K562 (cell line): Measurements from ENCODE around the gene TNNT3. TPM values are rescaled to one million over a fixed set of nuclear protein-coding genes. Genes with fewer than 3 reads are reported as not detected.

Experiments
- ATAC-seq: fragments of 200-7000 bp; cut with Tn5 transposase; 3 replicates; pipeline ENCODE4 v1.9.1; 2020; ENCODE audit warnings: moderate library complexity
- Bru-seq: library from RNA; stranded (reverse); fragments of 400-500 nt; gene quantifications from one replicate; lab custom pipeline; 2021; lab: Mats Ljungman, UMichigan
- BruChase-seq, 2 experiments: library from RNA; stranded (reverse); fragments of 400-500 nt; gene quantifications; one replicate each; lab custom pipeline; 2021; lab: Mats Ljungman, UMichigan
- BruUV-seq: library from RNA; stranded (reverse); fragments of 400-500 nt; replicated peaks from 2 replicates; lab custom pipeline; 2021; lab: Mats Ljungman, UMichigan
- CTCF ChIA-PET: fragments of 300-600 bp; formaldehyde crosslinking; extraction: SDS; loops from one replicate; lab custom pipeline; 2021; ENCODE audit warnings: low intra/inter-chr PET ratio; lab: Yijun Ruan, JAX
- POLR2A ChIA-PET: fragments of 300-600, 350-650 bp; sonication (Branson Sonifier 250); formaldehyde crosslinking; extraction: SDS; loops from one replicate; lab custom pipeline; 2021; ENCODE audit warnings: antibody characterized with exemption, inconsistent platforms; lab: Yijun Ruan, JAX
- DNase-seq, 4 experiments: peaks; one replicate each; pipeline versions ENCODE4 v3.0.0 to v3.0.0-alpha.2; 2011 to 2018; ENCODE audit warnings: low spot score in 3 of 4, mixed read lengths in 3 of 4; ENCODE audit errors: extremely low read depth in 1 of 4
- FAIRE-seq: peaks from 2 replicates; lab custom pipeline; 2011; peaks lifted over from hg19 to GRCh38; lab: Jason Lieb, UNC
- H2AFZ ChIP-seq: 2 replicates; pipeline ENCODE4 v1.6.0; 2011; ENCODE audit warnings: low read depth, low read length, control low read depth, inconsistent platforms
- H3K27ac ChIP-seq: fragments of 200-600 bp; 3 replicates; pipeline ENCODE4 v1.8.0; 2011; ENCODE audit warnings: low read depth, mild to moderate bottlenecking, control low read depth, inconsistent platforms, low read length, moderate library complexity, mixed read lengths; ENCODE audit errors: extremely low read depth
- H3K27me3 ChIP-seq, 2 experiments: fragments of 300-600 bp in 1 of 2; 2 replicates in 1 of 2; 3 replicates in 1 of 2; pipeline versions ENCODE4 v1.6.0 to v1.8.0; 2011; ENCODE audit warnings: inconsistent platforms in 2 of 2, low read length in 2 of 2, mild to moderate bottlenecking in 1 of 2, mixed read lengths in 1 of 2, moderate library complexity in 1 of 2; ENCODE audit not compliant: control insufficient read depth in 2 of 2, insufficient read depth in 2 of 2
- H3K36me3 ChIP-seq: fragments of 300-600 bp; 3 replicates; pipeline ENCODE4 v1.8.0; 2011; ENCODE audit warnings: mild to moderate bottlenecking, low read length, inconsistent platforms; ENCODE audit not compliant: control insufficient read depth, insufficient read depth
- H3K4me1 ChIP-seq, 2 experiments: fragments of 200-600 bp in 1 of 2; replicated peaks in 1 of 2; 2 replicates in 1 of 2; 3 replicates in 1 of 2; pipeline versions ENCODE4 v1.5.1 to v1.8.0; 2011; ENCODE audit warnings: inconsistent platforms in 2 of 2, low read length in 2 of 2, mild to moderate bottlenecking in 1 of 2, mixed read lengths in 1 of 2, moderate library complexity in 1 of 2; ENCODE audit not compliant: control insufficient read depth in 2 of 2, insufficient read depth in 2 of 2
- H3K4me2 ChIP-seq: 2 replicates; pipeline ENCODE4 v1.6.1; 2011; ENCODE audit warnings: low read length, control low read depth, inconsistent platforms, mixed read lengths; ENCODE audit not compliant: insufficient read depth
- H3K4me3 ChIP-seq: fragments of 200-600 bp; sonication (generic), shearing (Covaris generic); 2 replicates; pipeline ENCODE4 v1.5.1; 2016; ENCODE audit warnings: control low read depth, inconsistent platforms
- H3K79me2 ChIP-seq: fragments of 200-600 bp; 3 replicates; pipeline ENCODE4 v1.8.0; 2011; ENCODE audit warnings: low read length, inconsistent platforms; ENCODE audit not compliant: control insufficient read depth, insufficient read depth
- H3K9ac ChIP-seq, 2 experiments: 2 replicates each; pipeline versions ENCODE4 v1.6.0 to v1.6.1; 2011; ENCODE audit warnings: low read depth in 2 of 2, low read length in 2 of 2, control low read depth in 1 of 2, inconsistent platforms in 1 of 2, mild to moderate bottlenecking in 1 of 2, mixed read lengths in 1 of 2; ENCODE audit not compliant: insufficient read depth in 1 of 2
- H3K9me1 ChIP-seq: one replicate; pipeline ENCODE4 v1.6.0; 2011; ENCODE audit warnings: inconsistent platforms, mild to moderate bottlenecking, low read length, moderate library complexity; ENCODE audit not compliant: control insufficient read depth, insufficient read depth
- H3K9me3 ChIP-seq: replicated peaks from 2 replicates; pipeline ENCODE4 v1.5.1; 2011; ENCODE audit warnings: low read depth, low read length, inconsistent platforms; ENCODE audit not compliant: control insufficient read depth, insufficient read depth
- H4K20me1 ChIP-seq: replicated peaks from 2 replicates; pipeline ENCODE4 v1.6.1; 2011; ENCODE audit warnings: low read length, inconsistent platforms, mixed read lengths; ENCODE audit not compliant: control insufficient read depth, insufficient read depth
- AFF4 ChIP-seq: sonication (generic); formaldehyde crosslinking; IDR thresholded peaks from 2 replicates; pipeline ENCODE4 v1.8.0; 2023; ENCODE audit warnings: mild to moderate bottlenecking, missing genetic modification reagents
- CAMTA2 ChIP-seq: fragments of 250-450 bp; sonication (Bioruptor Pico); conservative IDR thresholded peaks from 2 replicates; pipeline ENCODE4 v1.5.1; 2022
- ELF2 ChIP-seq: fragments of 250-450 bp; sonication (Bioruptor Pico); IDR thresholded peaks from 2 replicates; pipeline ENCODE4 v1.5.0; 2021; ENCODE audit warnings: mild to moderate bottlenecking
- FOXK2 ChIP-seq, 2 experiments: fragments of 450-650 bp; IDR thresholded peaks in 1 of 2; conservative IDR thresholded peaks in 1 of 2; 2 replicates each; pipeline ENCODE4 v1.6.1; 2016; ENCODE audit warnings: low read depth in 2 of 2, mild to moderate bottlenecking in 1 of 2
- LEF1 ChIP-seq: fragments of 450-650 bp; IDR thresholded peaks from 2 replicates; pipeline ENCODE4 v1.6.1; 2016; ENCODE audit warnings: mild to moderate bottlenecking
- NCOA2 ChIP-seq, 2 experiments: fragments of 450-650 bp; IDR thresholded peaks; 2 replicates each; pipeline ENCODE4 v1.6.1; 2018; ENCODE audit warnings: mild to moderate bottlenecking in 2 of 2, moderate library complexity in 1 of 2; ENCODE audit not compliant: partially characterized antibody in 2 of 2
- NFATC3 ChIP-seq: fragments of 450-650 bp; IDR thresholded peaks from 2 replicates; pipeline ENCODE4 v1.6.1; 2017; ENCODE audit warnings: mild to moderate bottlenecking
- PREB ChIP-seq: sonication (generic); formaldehyde crosslinking; IDR thresholded peaks from 2 replicates; pipeline ENCODE4 v1.8.1; 2023; ENCODE audit warnings: mild to moderate bottlenecking, missing genetic modification reagents
- PTBP1 ChIP-seq: fragments of 200-400 bp; formaldehyde crosslinking; IDR thresholded peaks from 2 replicates; pipeline ENCODE4 v1.6.1; 2017; ENCODE audit warnings: low read depth, low read length
- SRSF7 ChIP-seq: fragments of 200-400 bp; formaldehyde crosslinking; optimal IDR thresholded peaks from 2 replicates; pipeline ENCODE3; 2017; ENCODE audit warnings: mild to moderate bottlenecking, low read depth, low read length
- TCF3 ChIP-seq: sonication (generic); formaldehyde crosslinking; IDR thresholded peaks from 2 replicates; pipeline ENCODE4 v1.4.0; 2020; ENCODE audit warnings: mild to moderate bottlenecking, missing genetic modification reagents
- TCF7L2 ChIP-seq: fragments of 150-350 bp; IDR thresholded peaks from 2 replicates; pipeline ENCODE4 v1.6.1; 2016; ENCODE audit warnings: low read depth, mild to moderate bottlenecking, low read length, moderate library complexity
- WGBS: fragments of 100-300 bp; shearing (Covaris generic); methylation state at CpG from one replicate; pipeline ENCODE4 v1.1.6; 2016; ENCODE audit warnings: low coverage, mixed read lengths; ENCODE audit not compliant: insufficient coverage; ENCODE audit errors: missing lambda C conversion rate; 5-methylcytosine and 5-hydroxymethylcytosine counted together
- in situ Hi-C: fragments of 300-500 bp; cut with MboI; formaldehyde crosslinking; loops from 4 replicates; pipeline ENCODE4 v1.15.0; 2018; ENCODE audit warnings: inconsistent platforms, mixed read lengths
- intact Hi-C: fragments of 100-400 bp; cut with micrococcal nuclease; formaldehyde crosslinking; loops from 2 replicates; pipeline ENCODE4 v1.14.2; 2022
- long read RNA-seq, 3 experiments: library from polyadenylated mRNA in 2 of 3; library from RNA in 1 of 3; unstranded in 2 of 3; stranded (forward) in 1 of 3; transcript quantifications; one replicate each; pipeline ENCODE4 v2.0.0, GENCODE V29; 2019 to 2022
- polyA minus RNA-seq, 3 experiments: library from RNA; depleted of rRNA, polyadenylated mRNA; stranded (reverse); fragments of >200 nt; gene quantifications; 2 replicates each; pipeline ENCODE4 v1.2.3, GENCODE V29; 2011
- polyA plus RNA-seq, 8 experiments: library from polyadenylated mRNA; depleted of rRNA in 4 of 8; stranded (reverse) in 5 of 8; unstranded in 3 of 8; fragments of >200 nt; fragmentation: Nextera tagmentation in 2 of 8; fragmentation: Illumina TruSeq in 1 of 8; extraction: Ambion mirVana in 2 of 8; extraction: Trizol in 1 of 8; gene quantifications; 2 replicates each; pipeline versions ENCODE4 v1.2.1 to v1.2.3, GENCODE V29; 2011 to 2014; ENCODE audit warnings: inconsistent platforms in 1 of 8, missing spikeins in 1 of 8
- total RNA-seq, 7 experiments: library from RNA; depleted of rRNA in 6 of 7; stranded (reverse); fragments of >200 nt in 6 of 7; fragmentation: Illumina TruSeq in 2 of 7; extraction: Trizol in 2 of 7; gene quantifications; 2 replicates each; pipeline versions ENCODE4 v1.2.1 to v1.2.3, GENCODE V29; 2011 to 2021; ENCODE audit warnings: low replicate concordance in 1 of 7

TNNT3 gene
- total RNA-seq (2011; cell fraction: chromatin; rRNA removed; ENCODE audit: low replicate concordance), result not detected in 2 replicates
- not detected in 2 replicates for total RNA-seq (2011; cell fraction: nucleolus; rRNA removed)
- total RNA-seq (2011; cell fraction: nucleoplasm; rRNA removed), result not detected in 2 replicates
- total RNA-seq (2014; rRNA removed) (not detected in 2 replicates), total RNA-seq (2014; rRNA removed; fragmentation: Illumina TruSeq; extraction: Trizol) (not detected in 2 replicates), total RNA-seq (2015; rRNA removed; fragmentation: Illumina TruSeq; extraction: Trizol) (not detected in 2 replicates), total RNA-seq (2021) (not detected in 2 replicates), polyA plus RNA-seq (2011; rRNA removed) (0.10 TPM in 1 of 2 replicates, not detected in the other), polyA plus RNA-seq (2014; fragmentation: Illumina TruSeq; extraction: Trizol) (not detected in 2 replicates), polyA plus RNA-seq (2014; fragmentation: Nextera tagmentation; extraction: Ambion mirVana) (not detected), polyA plus RNA-seq (2014; rRNA removed) (not detected in 2 replicates), polyA minus RNA-seq (2011; rRNA and poly(A)+ RNA removed) (not detected in 2 replicates), Bru-seq, nascent RNA (percentile 5 among the genes with signal in this experiment), BruChase-seq, experiment 1, labeled RNA remaining after a 2-hour chase (not detected), BruChase-seq, experiment 2, labeled RNA remaining after a 6-hour chase (not detected)
- polyA plus RNA-seq (2011; cell fraction: cytosol; rRNA removed), result not detected in 2 replicates
- 0.41 and 0.70 TPM in 2 replicates for polyA plus RNA-seq (2011; cell fraction: nucleus; rRNA removed)
- polyA plus RNA-seq (2012), result not detected in 2 replicates
- not detected in 2 replicates for polyA minus RNA-seq (2011; cell fraction: cytosol; rRNA and poly(A)+ RNA removed)
- polyA minus RNA-seq (2011; cell fraction: nucleus; rRNA and poly(A)+ RNA removed), result not detected in 2 replicates
- long read RNA-seq, experiment 1, partial matches to known transcripts, result 0 of 1 reads
- long read RNA-seq, experiment 1, other reads (novel, unspliced or antisense), result 1 of 1 reads
- long read RNA-seq, experiment 2, result 0 reads
- long read RNA-seq, experiment 3, result 0 reads

GRCh38 chr11:1919391-1920127 lies at the start of gene TNNT3:
Gene TNNT3 (plus strand): TSS chr11:1919703. CDS start chr11:1922875, 3,172 bp downstream.
- FAIRE-seq, result no peak
- H3K4me2 ChIP-seq, result no peak within 1 kb of the TSS
- no peak within 1 kb of the TSS for H3K27ac ChIP-seq
- in situ Hi-C loops, result loop anchor here (5.0 kb wide), 1 partner anchor 37 kb away; no protein-coding TSS in a partner anchor
- peaks cover 9% of the 10 kb centered on the region; the same call in 1 of the 2 replicates for H4K20me1 ChIP-seq
- POLR2A ChIA-PET, result interaction anchor here (0.6 kb wide), 1 partner anchor 11 kb away, joined by 4 read pairs; no protein-coding TSS in a partner anchor
- CTCF ChIA-PET, result no interaction called here
- H2AFZ ChIP-seq, result no peak within 1 kb of the TSS
- H3K9me3 ChIP-seq, result no peaks in the 10 kb centered on the region; the same call in 1 of the 2 replicates
- no peak for DNase-seq
- peak; percentile 28; the same call in 1 of the 3 replicates for ATAC-seq
- no peak within 1 kb of the TSS for H3K9ac ChIP-seq
- H3K4me3 ChIP-seq, result no peak within 1 kb of the TSS
- intact Hi-C loops, result no loop called here
- BruUV-seq, result no TSS peak
- H3K79me2 ChIP-seq, result no peaks in the 10 kb centered on the region
- 3% methylated on average over 28 of the region's 31 CpGs for WGBS
- no peaks in the 10 kb centered on the region for H3K9me1 ChIP-seq
- peaks cover 0 to 32% of the 10 kb centered on the region in 2 experiments; a peak in 1 of 5 replicates for H3K4me1 ChIP-seq
- peaks cover 14 to 56% of the 10 kb centered on the region in 2 experiments; a peak in 4 of 5 replicates for H3K27me3 ChIP-seq
- no peaks in the 10 kb centered on the region for H3K36me3 ChIP-seq
- TF ChIP-seq TCF3 (CRISPR knock-in tag) (no peak), CAMTA2 (CRISPR knock-in tag) (no peak), ELF2 (CRISPR knock-in tag) (no peak), NCOA2 (IDR thresholded peaks at IDR 0.05; ENCODE audit: partially characterized antibody in 2 of 2) (no peak), NFATC3 (no peak), FOXK2 (conservative IDR thresholded peaks at IDR 0.05 in 1 of 2, IDR thresholded peaks at IDR 0.05 in 1 of 2; ENCODE audit: low read depth in 2 of 2) (no peak), PREB (CRISPR knock-in tag) (no peak), PTBP1 (no peak), LEF1 (no peak), SRSF7 (no peak), TCF7L2 (no peak), AFF4 (no peak)
